NCI-H1105 (cell line): ENCODE results near the gene DTD1.

Experiments used
- DNase-seq: peaks from one replicate; lab custom pipeline; 2025; lab: John Stamatoyannopoulos, UW

DTD1 gene

GRCh38 chr20:18705910-18706309 is 118.1 kb downstream of the DTD1 start:
- DNase-seq, result no peak

DNA sequence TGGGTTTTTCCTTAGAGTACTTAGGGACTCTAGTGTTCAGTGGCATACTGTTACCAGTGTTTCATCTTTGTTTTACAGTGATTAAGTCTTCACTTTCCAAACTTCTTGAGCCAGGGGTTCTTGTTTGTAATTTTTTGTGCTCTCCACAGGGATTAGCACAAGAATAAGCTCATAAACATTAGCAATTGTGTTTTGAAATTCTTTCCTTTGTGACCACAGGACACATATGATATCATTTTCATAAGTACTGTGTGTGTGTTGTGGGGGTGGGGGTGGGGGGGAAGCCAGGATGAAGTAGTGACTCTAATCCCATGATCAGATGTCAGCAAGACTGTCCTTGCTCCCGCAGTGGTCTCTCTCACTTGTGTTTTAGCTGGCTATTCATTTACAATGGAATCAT is 124.3 kb downstream of the DTD1 start:
- DNase-seq, result no peak

DNA sequence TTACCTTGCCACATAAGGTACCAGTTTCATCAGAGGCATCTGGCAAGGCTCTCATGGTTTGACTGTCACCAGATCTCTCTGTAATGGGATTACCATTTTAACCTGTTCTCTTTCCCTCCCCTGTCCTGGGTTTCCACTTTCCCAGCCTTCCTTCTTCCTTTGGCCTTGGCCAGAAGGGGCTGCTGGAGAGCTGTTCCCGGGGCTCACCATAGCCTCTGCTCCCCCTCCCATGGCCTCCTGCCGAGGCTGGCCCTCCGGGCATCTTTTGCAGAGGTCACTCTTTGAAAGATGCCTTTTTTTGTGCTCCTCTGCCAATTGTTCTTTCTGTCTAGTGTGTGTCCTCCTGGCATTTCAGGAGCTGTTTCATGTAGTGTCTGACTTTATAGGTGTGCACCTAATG is 125.0 kb downstream of the DTD1 start:
- DNase-seq, result no peak

DNA sequence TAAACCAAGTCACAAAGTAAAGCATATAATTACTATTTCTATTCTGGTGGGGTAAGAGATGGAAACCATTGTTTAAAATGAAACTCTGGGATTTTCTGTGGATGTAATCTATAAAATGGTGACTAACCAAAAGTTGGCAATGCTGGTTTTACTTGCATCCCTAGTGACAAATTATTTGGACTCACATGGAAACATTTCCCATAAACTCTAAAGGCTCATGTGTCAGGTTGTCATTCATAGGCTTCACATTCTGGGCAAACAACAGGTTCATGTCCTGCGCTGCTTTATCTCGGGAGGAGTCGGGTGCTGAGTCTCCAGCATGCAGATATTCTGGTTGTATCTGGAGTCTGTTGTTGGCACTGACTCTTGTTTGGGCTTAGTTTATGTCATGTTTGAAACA is 127.7 kb downstream of the DTD1 start:
- no peak for DNase-seq

GRCh38 chr20:18717062-18717461 is 129.2 kb downstream of the DTD1 start:
- peak; percentile 26 for DNase-seq

DNA sequence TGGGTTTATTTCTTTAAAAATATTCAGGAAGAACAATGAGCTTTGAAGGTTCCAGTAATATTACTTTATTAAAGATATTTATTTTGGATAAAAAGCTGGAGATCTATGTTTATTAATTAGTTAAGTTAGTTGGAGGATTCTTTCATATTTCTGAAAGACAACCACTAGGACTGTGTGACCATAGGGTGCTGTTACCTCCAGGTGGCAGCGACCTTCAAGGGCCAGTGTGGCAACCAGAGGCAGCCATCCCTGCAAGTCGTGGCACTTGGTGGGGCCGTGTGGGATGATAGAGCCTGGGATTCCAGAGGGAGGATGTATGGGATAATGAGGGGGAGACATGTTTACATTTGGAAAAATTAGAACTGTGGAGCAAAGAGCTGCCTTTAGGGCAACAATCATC is 130.3 kb downstream of the DTD1 start:
- DNase-seq, result no peak

- DNase-seq, result no peak
Measured at GRCh38 chr20:18719426-18719825, 131.6 kb downstream of the DTD1 start.

GRCh38 chr20:18721551-18722115 is 133.8 kb downstream of the DTD1 start:
- no peak for DNase-seq

- DNase-seq, result no peak
Measured at GRCh38 chr20:18722371-18722770, 134.5 kb downstream of the DTD1 start.

- DNase-seq, result no peak
Measured at GRCh38 chr20:18724077-18724476, 136.2 kb downstream of the DTD1 start.

DNA sequence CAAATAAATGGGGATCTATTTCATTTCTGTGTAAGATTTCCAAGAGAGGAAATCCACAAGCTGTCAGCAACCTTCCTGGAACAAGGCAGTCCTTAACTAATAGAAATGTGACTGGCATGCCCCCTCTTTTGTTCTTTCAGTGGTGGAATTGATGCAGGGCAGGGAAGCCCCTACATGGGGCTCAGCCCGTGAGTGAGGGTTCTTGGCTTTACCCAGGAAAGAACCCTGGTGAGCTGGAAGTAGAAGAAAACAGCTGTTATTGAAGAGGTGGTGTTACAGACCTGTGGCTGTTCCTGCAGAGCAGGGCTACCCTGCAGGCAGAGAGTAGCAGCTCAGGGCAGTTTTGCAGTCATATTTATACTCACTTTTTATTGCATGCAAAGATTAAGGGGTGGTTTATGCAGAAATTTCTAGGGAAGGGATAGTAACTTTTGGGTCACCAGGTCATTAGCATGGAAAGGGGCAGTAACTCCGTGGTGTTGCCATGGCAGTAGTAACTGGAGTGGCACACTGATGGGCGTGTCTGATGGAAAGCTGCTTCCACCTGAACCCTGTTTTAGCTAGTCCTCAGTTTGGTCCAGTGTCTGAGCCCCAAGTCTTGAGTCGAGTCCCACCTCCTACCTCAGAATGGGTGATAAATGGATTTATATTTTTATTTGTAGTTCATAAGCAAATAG is 137.1 kb downstream of the DTD1 start:
- DNase-seq, result no peak

- peak; percentile 79 for DNase-seq
Measured at GRCh38 chr20:18727032-18727508, 139.2 kb downstream of the DTD1 start.

- no peak for DNase-seq
Measured at GRCh38 chr20:18728165-18728869, 140.5 kb downstream of the DTD1 start.

- DNase-seq, result no peak
Measured at GRCh38 chr20:18728870-18729224, 141.0 kb downstream of the DTD1 start.

GRCh38 chr20:18729231-18729825 is 141.5 kb downstream of the DTD1 start:
- no peak for DNase-seq

DNA sequence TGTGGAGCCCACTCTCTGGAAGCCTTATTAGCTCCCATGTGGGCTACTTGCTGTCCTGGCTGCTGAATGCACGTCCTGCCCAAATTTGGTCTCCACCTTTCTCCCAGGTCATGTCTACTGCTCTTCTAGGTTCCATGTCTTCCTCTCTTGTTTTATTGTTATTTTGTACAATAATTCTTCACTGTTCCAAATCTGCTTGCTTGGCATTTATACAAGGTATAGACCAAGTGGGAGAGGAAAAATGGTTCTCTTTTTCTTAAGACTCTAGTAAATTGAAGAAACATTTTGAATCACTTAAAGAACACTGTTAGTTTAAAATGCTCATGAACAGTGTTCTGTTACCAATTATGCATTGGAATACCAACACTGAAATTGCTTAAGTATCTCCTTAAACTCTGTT is 144.1 kb downstream of the DTD1 start:
- no peak for DNase-seq

- no peak for DNase-seq
Measured at GRCh38 chr20:18734525-18735189, 146.8 kb downstream of the DTD1 start.

DNA sequence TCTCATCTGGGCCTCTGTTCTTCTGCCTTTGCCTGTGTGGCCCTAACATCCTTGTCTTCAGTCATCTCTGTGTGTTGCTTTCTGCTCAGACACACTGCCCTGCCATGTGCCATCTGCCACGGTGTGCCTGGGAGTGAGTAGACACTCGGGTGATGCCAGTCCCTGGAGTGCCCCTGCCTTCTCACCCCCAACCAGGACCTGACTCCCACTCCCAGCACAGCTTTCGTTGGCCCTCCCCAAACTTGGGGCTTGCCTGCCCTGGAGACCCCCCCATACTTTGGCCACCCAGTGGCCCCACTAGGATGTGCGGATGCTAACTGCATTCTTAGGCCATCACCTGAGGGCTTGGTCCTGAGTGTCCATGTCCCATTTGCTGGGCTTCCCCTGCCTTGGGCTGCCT is 149.3 kb downstream of the DTD1 start:
- no peak for DNase-seq

GRCh38 chr20:18738055-18738454 is 150.2 kb downstream of the DTD1 start:
- no peak for DNase-seq

GRCh38 chr20:18738888-18739287 is 151.0 kb downstream of the DTD1 start:
- no peak for DNase-seq

DNA sequence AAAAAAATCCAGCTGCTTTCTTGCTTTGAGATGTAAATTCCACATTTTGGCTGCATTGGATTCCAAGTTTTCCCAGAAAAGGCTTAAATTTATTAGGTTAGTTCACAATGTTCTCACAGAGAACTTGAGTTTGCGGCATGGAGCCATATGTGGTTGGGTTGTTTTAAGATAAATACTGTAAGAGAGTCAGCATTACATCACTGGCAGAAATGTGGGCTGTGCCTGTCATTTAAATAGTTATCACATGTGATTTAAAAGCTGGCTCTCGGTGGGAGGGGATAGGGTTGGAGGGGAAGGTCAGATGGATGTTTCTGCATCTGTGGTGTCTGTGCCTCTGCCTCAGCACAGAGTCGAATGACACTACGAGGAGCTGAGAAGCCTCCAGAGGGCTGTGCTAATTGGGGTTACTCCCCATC is 151.9 kb downstream of the DTD1 start:
- DNase-seq, result no peak

GRCh38 chr20:18740726-18741125 is 152.9 kb downstream of the DTD1 start:
- DNase-seq, result no peak

GRCh38 chr20:18742841-18743240 is 155.0 kb downstream of the DTD1 start:
- DNase-seq, result no peak
